NCI-H345 treated with DMSO at 0.1 percent for 48 hours (cell line): Measurements from ENCODE around the gene DDHD1.
"Not testable (repeated sequence)": the region's sequence is repeated elsewhere in the genome, so short reads cannot be mapped to it uniquely, and the experiment has no call there.

Experiments used
- DNase-seq: peaks from one replicate; lab custom pipeline; 2025; ENCODE audit not compliant: unreplicated experiment; lab: John Stamatoyannopoulos, UW

DDHD1 gene

DNA sequence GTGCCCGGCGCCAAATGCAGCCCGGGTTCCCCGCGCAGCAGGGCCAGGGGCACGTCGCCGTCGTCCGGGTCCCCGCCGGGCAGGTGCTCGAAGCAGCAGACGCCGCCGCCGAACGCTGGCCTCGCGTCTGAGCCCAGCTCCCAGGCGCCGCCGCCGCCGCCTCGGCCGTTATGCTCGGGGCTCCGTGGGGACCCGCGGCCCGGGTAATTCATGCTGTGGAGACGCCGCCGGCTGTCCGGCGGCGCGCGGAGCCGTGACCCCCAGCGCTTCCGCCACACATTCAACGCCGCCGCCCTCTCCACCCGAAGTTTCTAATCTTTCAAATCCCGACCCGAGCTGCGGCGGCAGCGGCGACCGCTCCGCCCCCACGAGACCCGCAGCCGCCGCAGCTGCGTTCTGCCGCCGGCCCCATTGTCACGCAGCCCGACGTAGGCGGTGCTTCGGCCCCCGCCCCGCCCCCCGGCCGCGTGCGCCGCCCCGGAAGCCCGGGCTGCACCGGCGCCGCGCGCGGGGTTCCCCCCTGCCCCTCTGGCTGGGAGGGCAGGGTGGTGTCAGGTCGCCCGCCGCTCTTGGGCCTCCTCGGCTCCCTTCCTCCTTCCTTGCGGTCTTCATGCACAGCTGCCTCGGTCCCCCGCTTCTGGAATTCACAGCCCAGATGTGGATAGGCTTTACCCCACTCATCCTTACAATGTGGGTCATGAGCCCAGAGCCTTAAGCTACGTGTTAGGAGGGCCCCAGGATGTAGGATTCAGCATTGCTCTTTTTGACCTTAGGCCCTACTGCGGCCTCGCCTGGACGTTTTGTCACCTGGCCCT is at the start of gene DDHD1:
Gene DDHD1, minus strand, starts transcription at position 437 of the 815 bp plus-strand sequence. Its CDS starts 225 bp downstream, at position 212.
- peak; percentile 42 for DNase-seq

GRCh38 chr14:53195949-53196348 is 42.8 kb upstream of the DDHD1 start:
- DNase-seq: no peak

DNA sequence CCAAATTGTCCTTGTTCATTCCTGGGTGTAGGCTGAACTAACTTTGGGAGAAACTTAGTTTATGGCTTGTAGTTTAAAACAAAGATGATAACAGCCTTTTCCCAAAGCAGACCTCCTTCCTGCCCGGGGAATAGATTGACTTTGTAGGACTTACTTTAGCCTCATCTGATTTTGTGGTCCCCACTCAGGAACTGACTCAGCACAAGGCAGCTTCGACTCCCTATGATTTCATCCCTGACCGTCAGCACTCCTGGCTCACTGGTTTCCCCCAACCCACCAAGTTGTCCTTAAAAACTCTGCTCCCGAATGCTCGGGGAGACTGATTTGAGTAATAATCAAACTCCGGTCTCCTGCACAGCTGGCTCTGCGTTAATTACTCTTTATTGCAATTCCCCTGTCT is 40.1 kb upstream of the DDHD1 start:
- no peak for DNase-seq

GRCh38 chr14:53192052-53192760 is 39.1 kb upstream of the DDHD1 start:
- no peak for DNase-seq

DNA sequence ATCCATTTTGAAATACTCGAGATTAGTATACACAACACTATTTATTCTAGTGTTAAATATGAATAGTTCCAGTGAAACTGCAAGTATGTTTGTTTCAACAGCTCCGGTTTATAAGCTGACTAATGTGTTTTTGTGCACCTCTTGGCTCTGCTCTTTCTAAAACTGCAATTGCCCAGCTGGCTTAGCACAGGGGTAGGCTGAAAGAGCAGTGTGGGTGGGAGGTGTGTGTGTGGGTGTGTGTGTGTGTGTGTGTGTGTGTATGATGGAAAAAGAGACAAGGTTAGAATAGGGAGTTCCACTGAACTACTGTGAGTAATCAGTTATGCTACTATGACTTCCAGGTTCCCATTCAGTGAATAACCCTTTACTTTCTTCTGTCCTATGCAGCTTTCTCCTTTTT is 37.8 kb upstream of the DDHD1 start:
- no peak for DNase-seq

DNA sequence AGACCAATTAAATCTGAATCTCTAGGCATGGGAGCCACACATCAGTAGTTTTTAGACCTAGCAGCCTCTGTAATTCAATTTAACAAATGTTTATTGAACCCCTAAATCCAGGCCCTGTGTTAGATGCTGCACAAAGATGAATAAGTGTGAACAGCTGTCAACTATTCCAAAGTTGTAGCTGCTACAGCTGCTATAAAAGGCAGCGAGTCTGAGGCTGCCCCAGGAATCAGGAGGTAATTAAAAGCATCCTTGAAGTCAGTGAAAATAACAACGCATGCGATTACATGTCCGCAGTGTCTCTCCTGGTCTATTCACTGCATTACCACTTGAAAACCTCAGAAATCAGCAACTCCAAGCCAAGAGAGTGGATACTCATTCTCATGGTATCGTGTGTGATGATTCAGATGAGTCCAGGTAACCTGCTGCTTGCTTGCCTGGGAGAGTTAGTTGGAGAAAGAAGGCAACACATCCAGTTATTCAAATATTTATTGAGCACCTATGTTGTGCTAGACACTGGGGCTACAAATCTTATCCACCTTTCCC is 34.9 kb upstream of the DDHD1 start:
- DNase-seq: no peak

GRCh38 chr14:53186532-53186931 is 33.4 kb upstream of the DDHD1 start:
- no peak for DNase-seq

DNA sequence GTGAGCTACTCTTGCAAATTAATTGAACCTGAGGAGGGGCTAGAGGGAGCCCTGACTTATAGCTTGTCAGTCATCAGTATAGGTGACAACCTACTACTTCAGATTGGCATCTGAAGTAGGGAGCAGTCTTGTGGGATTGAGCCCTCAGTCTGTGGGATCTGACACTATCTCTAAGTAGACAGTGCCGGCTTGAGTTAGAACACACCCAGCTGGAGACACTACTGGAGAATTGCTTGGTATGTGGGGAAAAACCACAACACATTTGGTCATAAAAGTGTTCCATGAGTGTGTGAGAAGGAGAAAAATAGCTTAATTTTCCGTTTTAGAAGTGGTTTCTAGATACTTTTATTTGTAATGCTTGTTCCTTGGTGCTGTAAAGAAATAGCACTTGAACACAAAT is 30.5 kb upstream of the DDHD1 start:
- DNase-seq: no peak

- no peak for DNase-seq
Observed at GRCh38 chr14:53183056-53183455, 29.9 kb upstream of the DDHD1 start.

DNA sequence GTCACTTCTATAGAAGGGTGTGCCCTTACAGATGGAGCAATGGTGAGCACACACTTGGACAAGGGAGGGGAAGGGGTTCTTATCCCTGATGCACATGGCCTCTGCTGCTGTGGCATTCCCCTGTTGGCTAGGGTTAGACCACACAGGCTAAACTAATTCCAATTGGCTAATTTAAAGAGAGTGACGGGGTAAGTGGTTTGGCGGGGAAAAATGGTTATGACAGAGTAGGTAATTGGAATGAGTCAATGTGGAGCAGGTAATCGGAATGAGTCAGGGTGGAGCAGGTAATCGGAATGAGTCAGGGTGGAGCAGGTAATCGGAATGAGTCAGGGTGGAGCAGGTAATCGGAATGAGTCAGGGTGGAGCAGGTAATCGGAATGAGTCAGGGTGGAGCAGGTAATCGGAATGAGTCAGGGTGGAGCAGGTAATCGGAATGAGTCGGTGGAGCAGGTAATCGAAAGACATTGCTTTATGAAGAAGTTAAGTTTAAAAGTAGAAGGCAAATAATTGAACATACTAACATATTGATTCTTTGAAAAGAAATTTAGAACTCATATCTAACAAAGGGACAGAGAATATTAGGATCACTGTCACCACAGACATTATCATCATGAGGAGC is 28.4 kb upstream of the DDHD1 start:
- not testable (repeated sequence) for DNase-seq

- DNase-seq: no peak
Observed at GRCh38 chr14:53180272-53181221, 27.4 kb upstream of the DDHD1 start.

- not testable (repeated sequence) for DNase-seq
Observed at GRCh38 chr14:53179486-53180005, 26.4 kb upstream of the DDHD1 start.

- no peak for DNase-seq
Observed at GRCh38 chr14:53175375-53175774, 22.3 kb upstream of the DDHD1 start.

GRCh38 chr14:53174918-53175317 is 21.8 kb upstream of the DDHD1 start:
- no peak for DNase-seq

DNA sequence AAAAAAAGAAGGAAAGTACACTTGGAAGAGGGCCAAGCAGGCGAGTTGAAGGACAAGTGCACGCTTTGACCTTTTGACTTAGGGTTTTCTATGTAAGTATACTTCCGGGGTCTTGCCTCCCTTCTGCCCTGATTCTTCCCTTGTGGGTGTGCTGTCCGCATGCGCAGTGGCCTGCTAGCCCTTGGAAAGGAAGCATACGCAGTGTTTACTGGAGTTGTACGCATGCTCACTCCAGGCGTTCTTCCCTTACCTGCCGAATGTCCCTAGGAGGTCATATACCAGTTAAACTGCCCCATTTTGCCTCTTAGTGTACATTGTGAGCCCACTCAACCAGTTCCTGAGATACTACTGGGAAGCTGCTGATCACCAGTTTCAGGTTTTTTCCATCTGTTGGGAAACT is 15.7 kb upstream of the DDHD1 start:
- no peak for DNase-seq

- no peak for DNase-seq
Observed at GRCh38 chr14:53167602-53168328, 14.6 kb upstream of the DDHD1 start.

DNA sequence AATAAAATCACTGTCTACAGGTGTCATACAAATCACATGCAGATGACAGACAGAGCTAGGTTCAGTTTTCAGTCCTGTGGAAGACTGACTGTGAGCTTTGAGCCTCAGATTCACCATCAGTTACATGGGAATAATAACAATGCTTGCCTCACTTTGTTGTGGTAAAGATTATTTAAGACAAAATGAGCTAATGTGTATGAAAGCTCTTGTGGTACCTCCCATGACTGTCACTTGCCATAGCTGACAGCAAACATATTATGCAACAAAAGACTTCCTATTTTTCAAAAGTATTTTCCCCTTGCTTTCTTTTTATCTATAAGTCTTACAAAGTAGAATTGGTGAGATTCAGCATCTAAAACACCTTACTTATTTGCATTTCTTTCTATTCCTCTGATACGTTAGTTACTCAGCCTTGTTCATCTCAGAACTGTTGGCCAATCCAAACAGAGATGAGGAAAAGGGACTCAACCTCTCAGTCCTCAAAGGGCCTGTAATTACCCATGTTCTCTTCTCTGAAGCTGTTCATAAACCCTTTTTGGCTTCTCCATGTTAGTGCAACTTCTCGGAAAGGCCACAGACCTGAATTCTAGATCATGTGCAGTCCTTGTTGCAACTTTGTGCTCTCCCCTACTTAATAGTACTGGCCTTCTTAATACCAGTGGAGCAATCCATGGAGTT is 8.8 kb upstream of the DDHD1 start:
- DNase-seq: no peak

DNA sequence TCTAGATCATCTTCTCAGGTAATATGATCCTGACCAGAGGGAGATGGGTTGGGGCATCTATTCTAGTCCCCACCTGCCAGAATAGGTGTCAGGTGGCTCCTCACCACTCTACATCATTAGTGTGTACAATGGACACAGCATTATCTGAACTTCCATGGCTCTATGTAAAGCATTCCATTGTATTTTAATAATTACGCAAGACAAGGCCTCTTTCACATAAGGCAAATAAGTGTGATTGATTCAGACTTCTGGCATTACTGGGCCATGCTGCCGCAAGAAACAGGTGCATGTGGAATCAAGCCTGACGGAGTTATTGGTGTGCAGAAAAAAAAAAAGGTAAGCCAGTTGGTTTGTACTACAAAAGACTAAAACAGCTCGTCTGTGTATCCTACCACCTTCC is 3.1 kb upstream of the DDHD1 start:
- peak; percentile 46 for DNase-seq

- DNase-seq: no peak
Observed at GRCh38 chr14:53153702-53154112, 584 bp upstream of the DDHD1 start.
